Measurements from ENCODE around the gene AFF3. TPM values are rescaled to one million over a fixed set of nuclear protein-coding genes. Genes with fewer than 3 reads are reported as not detected.

Gene AFF3
- polyA plus RNA-seq, 3 donors, result 22.1 to 24.9 (median 24.2) TPM

DNA sequence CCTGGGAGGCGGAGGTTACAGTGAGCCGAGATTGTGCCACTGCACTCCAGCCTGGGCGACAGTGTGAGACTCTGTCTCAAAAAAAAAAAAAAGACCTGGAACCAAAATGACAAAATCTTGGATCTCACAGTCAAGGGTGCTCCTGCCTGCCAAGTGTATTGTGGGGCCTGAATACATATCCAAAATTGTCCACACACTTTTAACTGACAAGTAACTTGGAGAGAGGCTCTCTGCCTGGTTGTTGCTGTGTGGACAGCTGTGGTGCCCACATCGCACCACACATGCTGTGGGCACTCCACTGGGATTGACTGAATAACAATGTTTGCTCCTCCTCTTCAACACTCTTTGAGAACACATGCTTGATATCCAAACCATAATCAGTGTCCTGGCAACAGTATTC lies 534.9 kb downstream of the AFF3 start:
- no peak for DNase-seq (ENCODE audit: extremely low read depth in 1 of 11, low read depth in 9 of 11, low spot score in 4 of 11)

DNA sequence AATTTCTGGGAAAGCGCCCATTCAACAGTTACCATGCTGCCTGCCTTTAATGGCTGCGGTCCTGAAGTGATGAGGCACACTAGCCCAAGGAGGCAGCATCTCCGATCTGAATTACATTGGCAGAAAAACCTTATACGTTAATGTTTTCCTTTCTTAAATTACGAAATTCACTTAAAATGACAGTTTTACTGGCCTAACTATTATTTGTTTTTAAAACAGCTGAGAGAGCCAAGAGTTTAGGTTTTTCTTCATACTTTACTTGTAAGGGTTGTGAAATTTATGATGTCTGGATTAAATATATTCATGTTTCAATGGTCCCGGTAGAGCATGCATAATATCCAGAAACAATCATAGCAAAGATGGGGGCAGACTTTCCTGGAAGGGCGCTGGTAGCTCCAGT lies 537.4 kb downstream of the AFF3 start:
- no peak for DNase-seq (ENCODE audit: extremely low read depth in 1 of 11, low read depth in 9 of 11, low spot score in 4 of 11)

DNA sequence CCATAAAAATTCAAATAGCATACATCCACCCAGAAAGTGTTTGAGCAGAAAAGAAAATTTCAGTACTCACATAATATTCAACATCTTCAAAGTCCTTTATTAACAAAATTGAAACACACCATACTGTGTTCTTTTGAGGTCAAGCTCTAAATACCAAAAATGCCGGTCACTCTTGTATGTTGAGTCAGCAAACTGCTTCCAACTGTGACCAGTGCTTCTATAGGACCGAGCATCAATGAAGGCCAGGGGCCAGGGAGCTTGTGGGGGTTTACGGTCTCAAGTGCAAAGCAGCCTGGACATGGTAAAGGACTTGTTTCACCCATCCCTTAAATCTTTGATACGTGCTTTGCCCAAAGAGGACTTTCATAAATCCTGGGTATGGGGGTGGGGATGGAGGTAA lies 539.9 kb downstream of the AFF3 start:
- DNase-seq (ENCODE audit: extremely low read depth in 1 of 11, low read depth in 9 of 11, low spot score in 4 of 11), result no peak

DNA sequence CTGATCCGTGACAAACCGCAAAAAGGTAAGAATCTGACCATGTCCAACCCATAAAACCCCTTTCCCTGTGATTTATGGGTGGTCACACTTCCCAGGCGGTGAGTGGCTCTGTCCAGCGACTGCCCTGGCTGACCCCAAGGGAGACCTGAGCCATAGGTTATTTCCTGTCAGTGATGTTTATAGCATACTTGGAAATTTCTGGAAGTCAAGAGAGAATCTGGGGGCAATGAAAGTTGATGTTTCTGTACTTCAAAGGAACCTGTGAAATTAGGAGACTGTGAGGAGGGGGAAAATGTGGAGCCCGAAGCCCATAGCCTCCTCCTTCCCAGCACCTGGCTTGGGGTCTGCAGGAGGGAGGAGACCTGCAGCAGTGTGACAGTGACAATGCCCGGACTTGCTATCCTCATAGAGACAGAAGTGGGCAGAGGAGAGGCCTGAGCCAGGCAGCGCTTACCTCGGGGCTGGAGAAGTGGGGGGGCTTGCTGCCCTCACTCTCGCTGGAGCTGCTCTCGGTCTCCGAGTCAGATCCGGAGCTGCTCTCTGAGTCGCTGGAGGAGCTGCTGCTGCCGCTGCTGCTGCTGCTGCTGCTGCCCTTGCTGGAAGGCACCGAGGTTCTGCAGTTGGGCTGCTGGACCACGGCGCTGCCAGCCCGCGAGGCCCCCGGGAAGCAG lies 541.3 kb downstream of the AFF3 start:
- peak in 8 of 11 donors; percentile 50 to 65 (median 56) for DNase-seq (ENCODE audit: extremely low read depth in 1 of 11, low read depth in 9 of 11, low spot score in 4 of 11)

DNA sequence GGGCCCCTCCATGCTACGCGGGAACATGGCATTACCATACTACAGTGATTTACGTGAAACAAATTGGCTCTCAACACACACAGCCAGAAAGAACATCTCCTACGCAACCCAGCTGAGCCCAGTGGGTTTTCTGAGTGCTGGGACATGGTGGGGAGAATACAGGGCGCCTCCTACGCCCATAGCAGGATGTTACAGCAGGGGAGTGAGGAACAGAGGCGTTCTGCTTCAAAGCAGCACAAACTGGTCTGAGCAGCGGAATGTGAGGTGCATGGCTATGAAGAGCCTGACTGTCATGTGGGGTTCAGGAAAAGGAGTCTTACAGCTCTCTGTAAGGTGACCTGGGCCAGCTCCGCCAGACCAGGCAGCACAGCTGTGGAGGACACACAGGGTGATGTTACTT lies 543.9 kb downstream of the AFF3 start:
- DNase-seq (ENCODE audit: extremely low read depth in 1 of 11, low read depth in 9 of 11, low spot score in 4 of 11), result no peak

DNA sequence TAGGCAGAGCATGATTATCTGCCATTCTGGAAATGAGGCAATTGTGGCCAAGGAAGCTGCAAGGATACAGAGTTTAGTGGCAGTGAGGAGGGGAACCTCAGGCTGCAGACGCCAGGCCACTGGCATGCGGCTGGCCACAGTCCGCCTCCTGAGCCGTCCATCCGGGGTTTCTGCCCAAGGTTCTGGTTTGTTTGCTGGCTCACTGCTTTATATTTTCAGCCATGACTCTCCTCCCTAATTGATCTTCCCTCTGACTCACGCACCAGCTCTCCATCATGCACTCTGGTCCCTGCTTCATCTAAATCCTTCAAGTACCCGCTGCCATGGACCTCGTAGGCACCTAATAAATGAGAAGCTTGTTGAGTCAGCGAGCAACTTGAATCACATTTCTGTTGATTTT lies 544.8 kb downstream of the AFF3 start:
- no peak for DNase-seq (ENCODE audit: extremely low read depth in 1 of 11, low read depth in 9 of 11, low spot score in 4 of 11)

DNA sequence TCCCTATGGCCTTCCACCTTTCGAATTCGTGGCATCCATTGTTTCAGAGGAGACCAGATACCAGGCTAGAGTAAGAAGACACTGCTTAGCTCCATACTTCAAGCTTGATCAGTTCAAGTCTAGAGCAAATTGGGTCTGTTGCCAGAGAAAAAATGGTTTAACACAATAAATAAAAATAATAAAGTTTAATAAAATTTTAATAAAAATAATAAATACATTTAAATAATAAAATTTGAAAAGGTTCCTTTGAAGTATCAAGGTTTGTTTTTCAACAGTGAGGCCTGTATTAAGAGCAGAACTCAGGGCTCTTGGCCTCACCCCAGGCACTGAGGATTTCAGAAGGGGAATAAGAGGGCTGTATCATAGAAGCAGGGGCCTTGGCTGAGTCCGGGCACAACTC lies 547.0 kb downstream of the AFF3 start:
- DNase-seq (ENCODE audit: extremely low read depth in 1 of 11, low read depth in 9 of 11, low spot score in 4 of 11), result no peak

DNA sequence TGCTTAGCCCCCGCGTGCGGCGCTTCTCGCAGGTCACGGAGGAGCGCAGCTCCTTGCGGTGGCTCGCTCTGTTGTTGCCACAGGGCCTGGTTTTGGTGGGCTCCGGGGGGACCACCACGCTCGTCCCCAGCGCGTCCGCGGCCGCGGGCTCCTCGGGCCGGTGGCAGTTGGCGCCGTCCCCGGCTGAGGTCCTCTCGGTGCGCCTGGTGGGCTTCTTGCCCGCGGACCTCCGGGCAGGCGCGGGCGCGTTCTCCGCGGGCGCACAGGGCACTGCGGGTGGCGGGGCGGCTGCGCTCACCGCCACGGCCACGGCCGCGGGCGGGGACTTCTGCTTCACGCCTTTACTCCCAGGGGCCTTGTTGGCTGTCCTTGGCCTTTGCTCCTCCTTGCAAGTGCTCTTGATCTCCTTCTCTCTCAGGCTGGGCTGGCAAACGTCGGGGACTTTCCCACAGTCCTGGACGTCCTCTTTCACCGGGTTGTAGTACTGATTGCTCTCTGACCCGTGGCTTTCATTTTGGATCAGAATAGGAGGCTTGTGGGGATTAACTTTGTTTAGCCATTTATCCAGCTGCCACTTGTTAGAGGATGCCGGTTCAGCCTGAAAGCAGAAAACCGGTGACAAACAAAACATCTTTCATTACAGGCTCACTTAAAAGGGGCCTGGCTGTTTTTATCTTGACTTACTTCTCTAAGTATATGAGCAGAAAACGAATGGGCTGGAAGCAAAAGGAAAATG lies 548.5 kb downstream of the AFF3 start:
- DNase-seq (ENCODE audit: extremely low read depth in 1 of 11, low read depth in 9 of 11, low spot score in 4 of 11), result no peak

DNA sequence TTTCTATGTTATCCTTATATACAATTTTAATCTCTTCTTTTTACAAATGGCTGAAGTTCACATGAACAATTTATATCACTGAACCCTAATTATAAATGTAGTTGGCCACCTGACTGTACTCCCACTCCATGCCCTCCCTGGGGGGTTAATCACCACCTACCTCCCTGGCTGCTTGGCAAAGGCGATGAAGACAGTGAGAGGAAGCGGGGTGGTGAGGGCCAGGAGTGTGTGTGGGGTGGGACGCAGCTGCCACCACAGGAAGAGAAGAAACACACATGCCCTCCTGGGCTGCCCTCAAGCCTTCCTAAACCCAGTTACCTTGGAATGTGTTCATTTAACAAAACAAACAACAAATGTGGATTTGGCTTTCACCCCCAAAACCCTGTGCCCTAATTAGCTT lies 565.6 kb downstream of the AFF3 start:
- DNase-seq (ENCODE audit: extremely low read depth in 1 of 11, low read depth in 9 of 11, low spot score in 4 of 11), result no peak

DNA sequence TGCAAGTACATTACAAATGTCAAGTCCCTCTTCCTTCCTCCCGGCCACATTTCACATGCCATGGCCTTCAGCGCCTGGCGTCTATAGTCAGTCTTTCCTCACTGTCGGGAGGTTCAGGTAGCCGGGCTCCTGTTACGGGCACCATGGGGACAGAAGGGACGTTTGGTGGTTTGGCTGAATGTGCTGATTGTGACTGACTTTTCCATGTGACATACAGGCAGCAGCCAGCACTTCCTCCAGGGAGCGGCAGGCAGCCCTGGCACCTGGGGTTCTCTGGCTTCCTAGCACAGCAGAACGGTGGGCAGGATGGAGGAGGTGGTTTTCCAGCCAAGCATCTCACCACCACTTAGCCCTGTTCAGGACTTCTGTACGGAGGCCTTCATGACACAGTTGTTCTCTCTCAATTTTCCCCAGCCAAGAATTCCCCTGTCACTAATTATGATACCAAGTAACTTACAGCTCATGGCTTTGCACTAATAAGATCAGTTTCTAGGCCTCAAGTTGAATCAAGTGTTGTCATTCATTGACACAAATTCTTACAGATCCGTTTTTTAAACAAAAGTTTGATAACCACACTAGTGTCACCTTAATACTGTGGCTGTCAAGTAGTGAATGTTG lies 568.6 kb downstream of the AFF3 start:
- DNase-seq (ENCODE audit: extremely low read depth in 1 of 11, low read depth in 9 of 11, low spot score in 4 of 11), result no peak

DNA sequence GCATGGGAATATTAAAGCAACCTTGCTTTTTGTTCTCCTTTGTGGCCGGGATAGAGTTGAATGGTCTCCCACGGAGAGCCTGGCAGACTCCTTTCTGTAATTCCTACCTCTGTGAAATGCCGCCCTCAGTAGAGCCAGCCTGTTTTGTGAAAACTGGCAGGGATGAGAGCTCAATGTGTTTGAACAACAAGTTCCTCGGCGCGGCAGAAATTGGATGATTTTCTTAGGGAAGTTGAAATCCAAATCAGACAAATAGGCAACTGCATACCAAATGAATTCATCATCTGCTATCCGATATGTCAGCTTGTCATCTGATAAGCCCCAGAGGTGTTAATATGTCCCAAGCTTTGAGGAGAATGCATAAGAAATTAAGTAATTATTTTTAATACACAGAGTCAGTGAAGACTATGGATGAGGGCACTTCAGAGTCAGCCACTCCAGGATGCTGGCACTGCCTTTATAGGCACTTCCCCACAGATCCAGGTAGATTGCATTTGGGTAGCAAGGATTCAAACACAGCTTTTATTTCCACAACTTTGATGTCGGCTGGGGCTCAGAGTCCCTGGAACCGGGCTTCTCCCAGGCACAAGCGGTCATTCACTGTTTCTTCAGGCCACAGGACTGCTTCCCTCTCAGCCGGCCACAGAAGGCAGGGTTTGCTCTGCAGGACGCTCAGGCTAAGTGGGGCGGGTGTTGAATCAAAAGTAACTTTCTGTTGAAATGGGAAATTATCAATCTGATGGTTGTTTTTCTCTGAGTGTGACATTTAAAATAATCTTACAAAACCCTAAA lies 569.8 kb downstream of the AFF3 start:
- no peak for DNase-seq (ENCODE audit: extremely low read depth in 1 of 11, low read depth in 9 of 11, low spot score in 4 of 11)

DNA sequence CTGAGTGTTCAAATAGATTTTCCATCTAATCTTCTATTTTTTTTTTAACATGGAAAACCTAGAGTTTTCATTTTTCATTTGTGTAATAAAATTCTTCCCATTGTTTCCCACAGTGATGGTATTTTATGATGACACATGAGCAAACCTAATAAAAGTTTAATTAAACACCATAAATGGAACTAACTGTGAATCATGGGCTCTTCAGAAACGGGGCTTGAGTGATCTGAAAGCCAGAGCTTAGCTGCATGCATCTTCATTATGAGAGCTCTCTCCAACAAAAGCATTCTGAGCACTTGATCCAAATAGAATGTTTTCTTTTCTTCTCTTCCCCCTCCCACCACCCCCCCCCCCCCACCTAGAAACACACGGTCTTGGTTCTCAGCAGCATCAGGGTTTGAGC lies 570.4 kb downstream of the AFF3 start:
- DNase-seq (ENCODE audit: extremely low read depth in 1 of 11, low read depth in 9 of 11, low spot score in 4 of 11), result no peak

DNA sequence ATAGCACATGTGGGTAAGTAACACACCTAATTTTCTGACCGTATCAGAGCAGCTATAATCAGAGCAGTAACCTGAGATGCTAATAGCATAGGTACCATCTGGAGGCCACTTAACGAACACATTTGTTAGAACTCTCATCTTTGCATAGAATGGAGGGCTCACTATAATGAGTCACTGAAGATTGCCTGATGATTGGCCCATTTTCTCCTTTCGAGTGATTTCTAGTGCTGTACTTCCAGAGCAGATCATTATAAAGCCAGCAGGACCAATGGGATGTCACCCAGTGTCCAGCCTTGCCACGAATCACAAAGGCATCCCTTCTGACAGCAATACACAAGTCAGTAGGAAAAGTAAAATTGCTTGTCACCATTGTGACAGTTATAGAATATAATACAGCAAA lies 570.9 kb downstream of the AFF3 start:
- no peak for DNase-seq (ENCODE audit: extremely low read depth in 1 of 11, low read depth in 9 of 11, low spot score in 4 of 11)

DNA sequence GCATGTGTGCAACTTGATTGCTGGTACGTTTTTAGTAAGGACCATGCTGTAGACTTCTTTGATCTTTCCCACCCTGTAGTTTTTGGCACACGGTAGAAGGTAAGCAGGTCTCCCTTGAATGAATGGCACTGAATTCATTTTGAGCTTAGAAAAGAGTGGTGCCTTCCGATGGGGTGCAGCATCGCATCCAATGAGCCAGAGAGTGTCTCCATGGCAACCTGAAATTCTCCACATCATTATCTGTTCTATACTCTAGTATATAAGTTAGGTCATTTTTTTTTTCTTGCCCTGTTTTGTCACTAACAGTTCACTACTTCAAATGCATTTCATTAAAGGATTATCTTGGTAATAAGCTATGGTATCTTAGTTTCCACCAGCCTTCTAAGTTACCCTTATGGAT lies 571.4 kb downstream of the AFF3 start:
- DNase-seq (ENCODE audit: extremely low read depth in 1 of 11, low read depth in 9 of 11, low spot score in 4 of 11), result no peak

DNA sequence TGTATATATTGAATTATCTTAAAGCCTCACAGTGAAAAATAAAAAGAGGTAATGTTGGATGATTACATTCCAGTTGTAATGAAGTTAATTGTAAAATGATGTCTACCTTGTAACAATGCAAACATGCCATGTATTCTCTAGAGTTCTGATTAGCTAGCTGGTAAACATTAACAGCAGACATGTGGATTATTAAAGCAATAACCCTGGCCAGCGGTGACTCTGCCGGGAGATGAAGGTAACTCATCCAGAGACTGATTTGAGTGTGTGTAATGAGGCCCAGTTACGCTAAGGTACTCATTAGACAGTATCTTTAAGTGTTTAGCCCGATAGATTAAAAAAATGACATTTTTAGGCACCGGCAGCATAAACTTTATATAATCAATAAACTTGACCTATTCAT lies 573.0 kb downstream of the AFF3 start:
- DNase-seq (ENCODE audit: extremely low read depth in 1 of 11, low read depth in 9 of 11, low spot score in 4 of 11), result peak in 3 of 11 donors; percentile 5 to 20 (median 12)

DNA sequence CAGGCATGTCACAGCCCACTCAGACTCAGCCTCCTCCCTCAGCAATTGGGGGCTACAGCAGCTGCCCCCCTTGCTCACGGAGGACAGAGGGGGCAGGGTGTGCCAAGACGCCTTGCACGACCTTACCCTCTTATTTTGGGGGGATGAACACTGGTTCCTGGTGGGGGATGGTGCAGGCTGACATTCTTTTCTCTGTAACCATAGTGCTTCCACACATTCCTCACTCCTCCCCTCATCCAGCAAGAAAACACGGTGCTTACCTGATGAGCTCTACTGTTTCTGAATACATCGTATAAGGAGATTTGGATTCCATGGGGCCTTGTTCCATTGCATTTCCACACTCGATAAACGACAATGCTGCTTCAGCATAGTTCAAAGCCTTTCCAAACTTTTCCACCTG lies 577.2 kb downstream of the AFF3 start:
- no peak for DNase-seq (ENCODE audit: extremely low read depth in 1 of 11, low read depth in 9 of 11, low spot score in 4 of 11)

DNA sequence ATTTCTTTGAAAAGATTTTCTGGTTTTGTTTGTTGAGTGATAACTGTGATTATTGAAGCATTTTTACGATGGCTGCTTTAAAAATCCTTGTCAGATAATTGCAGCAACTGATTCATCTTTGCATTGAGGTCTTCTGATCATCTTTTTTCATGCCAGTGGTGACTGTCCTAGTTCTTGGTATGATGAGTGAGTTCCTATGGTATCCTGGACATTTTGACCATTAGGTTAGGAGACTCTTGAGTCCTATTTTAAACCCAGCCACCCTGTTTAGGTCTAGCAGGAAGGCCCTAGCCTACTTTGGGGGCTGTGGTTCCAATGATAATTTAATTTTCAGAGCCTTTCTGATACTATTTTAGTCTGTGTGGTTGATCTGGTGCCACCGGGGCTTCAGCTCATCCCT lies 579.9 kb downstream of the AFF3 start:
- no peak for DNase-seq (ENCODE audit: extremely low read depth in 1 of 11, low read depth in 9 of 11, low spot score in 4 of 11)

DNA sequence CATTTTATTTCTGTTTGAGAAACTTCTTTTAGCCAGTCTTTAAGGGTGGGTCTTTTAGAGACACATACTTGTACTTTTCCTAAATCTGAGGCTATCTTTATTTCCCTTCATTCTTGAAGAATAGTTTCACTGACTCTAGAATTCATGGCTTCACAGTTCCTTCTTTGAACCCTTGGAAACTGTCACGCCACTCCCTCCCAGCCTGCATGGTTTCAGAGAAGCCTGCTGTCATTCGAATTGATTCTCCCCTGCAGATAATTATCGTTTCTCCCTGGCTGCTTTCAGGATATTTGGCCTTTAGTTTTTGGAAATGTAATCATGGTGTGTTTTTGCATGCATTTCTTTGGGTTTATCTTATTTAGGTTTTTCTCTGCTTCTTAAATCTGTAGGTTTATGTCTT lies 580.6 kb downstream of the AFF3 start:
- no peak for DNase-seq (ENCODE audit: extremely low read depth in 1 of 11, low read depth in 9 of 11, low spot score in 4 of 11)

DNA sequence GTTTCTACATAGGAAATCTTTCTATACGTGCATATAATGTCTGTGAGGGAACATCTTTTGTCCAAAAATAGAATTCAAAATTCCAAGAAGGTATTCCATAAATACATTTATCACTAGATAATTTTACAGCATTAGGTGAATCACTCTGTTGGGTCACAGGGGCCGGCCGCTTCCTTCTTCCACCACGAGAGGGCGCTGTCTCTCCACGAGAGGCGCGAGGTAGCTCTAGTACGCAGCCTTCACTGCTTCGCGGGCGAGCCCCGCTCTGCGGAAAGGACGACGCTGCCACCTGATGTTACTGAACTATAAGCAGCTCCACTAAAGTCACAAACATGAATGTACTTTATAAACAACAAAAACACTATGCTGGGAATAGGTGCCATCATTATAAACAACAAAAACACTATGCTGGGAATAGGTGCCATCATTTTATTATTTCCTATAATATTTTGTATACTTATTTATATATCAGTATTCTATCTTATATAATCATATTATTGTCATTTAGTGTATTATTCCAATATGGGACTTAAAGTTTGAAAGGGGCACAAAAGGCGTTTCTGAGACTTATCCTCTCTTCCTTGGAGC lies 583.2 kb downstream of the AFF3 start:
- DNase-seq (ENCODE audit: extremely low read depth in 1 of 11, low read depth in 9 of 11, low spot score in 4 of 11), result peak; percentile 33 to 72 (median 60)

Measured in renal cortex interstitium (tissue), 11 donors.